Measurements from ENCODE around the gene HINT2. TPM values are rescaled to one million over a fixed set of nuclear protein-coding genes. Genes with fewer than 3 reads are reported as not detected.

HINT2 gene
- total RNA-seq: 10 to 100 TPM; 30.5 to 62.8 (median 42.9) TPM

GRCh38 chr9:35814841-35815543, at the start of gene HINT2:
HINT2 (minus strand) TSS chr9:35815042; CDS start chr9:35814979, 63 bp downstream.
- H3K27ac ChIP-seq: peak within 1 kb of the TSS; percentile 87 to 95
- WGBS, 10 experiments: 0% methylated on average over 3 to 6 of the region's 52 CpGs; no CpG with 5 or more reads in 5 of the 10 experiments
- in situ Hi-C loops (cut with MboI; ENCODE audit: low pct_unique_long_range_greater_than_20kb in 2 of 9, low sequenced_read_pairs in 9 of 9, unreplicated experiment in 9 of 9): no loop called here
- peak; percentile 83 to 90 (median 86) for ATAC-seq (replicated peaks in 6 of 8)
- peak within 1 kb of the TSS; percentile 57 to 94 (median 80) for H3K4me3 ChIP-seq
- peaks cover 13 to 14% of the 10 kb centered on the region in 2 donors for H3K4me1 ChIP-seq (replicated peaks in 1 of 2)

DNA sequence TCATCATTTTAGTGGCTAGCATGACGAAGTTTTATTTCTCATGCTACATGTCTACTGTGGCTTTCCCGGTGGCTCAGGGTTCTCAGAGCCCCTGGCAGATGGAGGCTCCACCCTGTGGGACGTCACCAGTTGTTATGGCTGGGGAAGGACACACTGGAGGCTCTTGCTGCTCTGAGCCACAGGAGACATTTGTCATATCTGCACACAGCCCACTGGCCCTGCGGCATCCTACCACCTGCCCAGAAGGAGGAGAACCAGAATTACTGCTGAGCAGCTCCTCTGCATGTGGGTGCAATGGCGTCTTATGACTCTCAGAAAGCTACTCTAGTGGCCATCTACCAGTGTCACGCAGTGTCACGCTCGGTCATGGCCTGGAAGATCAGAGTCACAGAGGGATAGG, 48.7 kb upstream of the HINT2 start:
- WGBS, 10 experiments: 60 to 100% (median 88%) methylated on average over 1 to 3 of the region's 8 CpGs; no CpG with 5 or more reads in 4 of the 10 experiments
- no peaks in the 10 kb centered on the region for H3K4me1 ChIP-seq (replicated peaks in 1 of 2)
- ATAC-seq (replicated peaks in 6 of 8): peak in 3 of 8 experiments; percentile 11 to 42 (median 24)
- in situ Hi-C loops (cut with MboI; ENCODE audit: low pct_unique_long_range_greater_than_20kb in 2 of 9, low sequenced_read_pairs in 9 of 9, unreplicated experiment in 9 of 9): no loop called here
- no peak overlapping the region for H3K27ac ChIP-seq
- no peak overlapping the region for H3K4me3 ChIP-seq

DNA sequence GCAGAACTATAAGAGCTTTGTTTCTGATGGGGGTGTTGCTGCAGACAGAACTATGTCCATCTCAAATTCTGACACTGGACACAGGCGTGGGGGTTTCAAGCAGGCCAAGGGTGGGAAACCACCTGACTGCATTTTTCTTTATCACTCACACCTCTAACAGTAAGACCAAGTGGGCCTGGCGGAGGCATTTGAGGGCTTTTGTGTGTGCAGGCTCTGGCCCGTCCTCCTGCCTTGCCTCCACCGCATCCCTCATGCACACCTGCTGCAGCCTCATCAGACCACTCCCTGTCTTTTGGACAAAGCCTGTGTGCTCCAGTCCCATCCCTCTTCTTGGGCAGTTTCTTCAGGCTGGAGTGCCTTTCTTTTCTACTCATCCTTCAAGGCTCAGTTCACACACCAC, 47.5 kb upstream of the HINT2 start:
- Histone ChIP-seq H3K4me3 (no peak overlapping the region), H3K27ac (no peak overlapping the region), H3K4me1 (replicated peaks in 1 of 2) (no peaks in the 10 kb centered on the region)
- ATAC-seq (replicated peaks in 6 of 8): no peak
- in situ Hi-C loops (cut with MboI; ENCODE audit: low pct_unique_long_range_greater_than_20kb in 2 of 9, low sequenced_read_pairs in 9 of 9, unreplicated experiment in 9 of 9): no loop called here
- 80 to 100% (median 90%) methylated on average over 1 to 3 of the region's 4 CpGs; no CpG with 5 or more reads in 7 of the 10 experiments for WGBS, 10 experiments

- Histone ChIP-seq H3K4me3 (no peak overlapping the region), H3K4me1 (replicated peaks in 1 of 2) (no peaks in the 10 kb centered on the region), H3K27ac (no peak overlapping the region)
- in situ Hi-C loops (cut with MboI; ENCODE audit: low pct_unique_long_range_greater_than_20kb in 2 of 9, low sequenced_read_pairs in 9 of 9, unreplicated experiment in 9 of 9): no loop called here
- no peak for ATAC-seq (replicated peaks in 6 of 8)
- WGBS, 10 experiments: 41 to 88% (median 77%) methylated on average over 2 to 6 of the region's 12 CpGs; no CpG with 5 or more reads in 3 of the 10 experiments
Observed at GRCh38 chr9:35861161-35861897, 46.5 kb upstream of the HINT2 start.

- 0 to 100% (median 60%) methylated on average over 1 to 3 of the region's 3 CpGs; no CpG with 5 or more reads in 3 of the 10 experiments for WGBS, 10 experiments
- H3K4me1 ChIP-seq (replicated peaks in 1 of 2): no peaks in the 10 kb centered on the region
- in situ Hi-C loops (cut with MboI; ENCODE audit: low pct_unique_long_range_greater_than_20kb in 2 of 9, low sequenced_read_pairs in 9 of 9, unreplicated experiment in 9 of 9): no loop called here
- H3K4me3 ChIP-seq: no peak overlapping the region
- H3K27ac ChIP-seq: no peak overlapping the region
- ATAC-seq (replicated peaks in 6 of 8): peak in 2 of 8 experiments; percentile 49 to 63
Observed at GRCh38 chr9:35859990-35860339, 45.1 kb upstream of the HINT2 start.

DNA sequence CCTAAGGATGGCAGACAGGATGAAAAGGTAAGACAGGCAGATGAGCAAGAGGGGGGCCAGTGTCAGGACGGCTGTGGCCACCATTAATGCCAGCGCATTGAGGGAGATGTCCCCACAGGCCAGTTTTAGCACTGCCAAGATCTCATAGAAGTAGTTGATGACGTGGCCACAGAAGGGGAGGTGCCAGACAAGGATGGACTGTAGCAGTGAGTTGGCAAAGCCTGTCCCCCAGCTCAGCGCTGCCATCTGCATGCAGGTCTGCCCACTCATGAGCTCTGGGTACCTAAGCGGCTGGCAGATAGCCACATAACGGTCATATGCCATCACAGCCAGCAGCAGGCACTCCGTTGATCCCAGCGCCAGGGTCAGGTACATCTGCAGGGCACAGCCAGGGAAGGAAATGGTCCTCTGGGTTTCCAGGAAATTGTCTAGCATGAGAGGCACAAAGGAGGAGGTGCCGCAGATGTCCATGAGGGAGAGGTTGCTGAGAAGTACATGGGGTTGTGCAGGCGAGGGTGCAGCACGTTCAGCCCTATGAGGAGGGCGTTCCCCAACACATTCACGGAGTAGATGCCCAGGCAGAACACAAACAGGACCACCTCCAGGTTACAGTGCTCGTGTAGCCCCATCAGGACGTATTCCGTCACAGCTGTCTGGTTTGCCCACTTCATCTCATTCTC, 44.6 kb upstream of the HINT2 start:
- WGBS, 10 experiments: 30 to 88% (median 77%) methylated on average over 2 to 10 of the region's 16 CpGs; no CpG with 5 or more reads in 3 of the 10 experiments
- in situ Hi-C loops (cut with MboI; ENCODE audit: low pct_unique_long_range_greater_than_20kb in 2 of 9, low sequenced_read_pairs in 9 of 9, unreplicated experiment in 9 of 9): no loop called here
- Histone ChIP-seq H3K27ac (no peak overlapping the region), H3K4me1 (replicated peaks in 1 of 2) (no peaks in the 10 kb centered on the region), H3K4me3 (no peak overlapping the region)
- ATAC-seq (replicated peaks in 6 of 8): peak in 7 of 8 experiments; percentile 32 to 90 (median 71)

DNA sequence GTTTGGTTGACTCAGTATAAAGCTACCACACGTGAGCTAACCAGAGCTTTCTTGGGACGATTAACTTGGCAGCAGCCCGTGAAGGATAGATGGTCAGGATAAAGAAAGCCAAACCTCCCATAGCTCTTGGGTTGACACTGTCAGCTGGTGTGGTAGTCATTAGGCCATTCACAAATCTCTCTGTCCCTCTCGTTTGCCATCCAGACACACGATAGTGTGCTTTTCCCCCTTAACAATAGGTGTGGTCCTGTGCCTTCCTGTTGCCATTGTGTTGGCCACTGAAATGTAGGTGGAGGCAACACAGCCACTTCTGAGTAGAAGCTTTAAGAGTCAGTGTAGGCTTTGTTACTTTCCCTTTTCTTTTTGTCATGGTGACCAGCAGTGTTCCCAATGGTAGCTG, 43.6 kb upstream of the HINT2 start:
- H3K27ac ChIP-seq: no peak overlapping the region
- H3K4me3 ChIP-seq: no peak overlapping the region
- in situ Hi-C loops (cut with MboI; ENCODE audit: low pct_unique_long_range_greater_than_20kb in 2 of 9, low sequenced_read_pairs in 9 of 9, unreplicated experiment in 9 of 9): no loop called here
- no peaks in the 10 kb centered on the region for H3K4me1 ChIP-seq (replicated peaks in 1 of 2)
- 20 to 90% (median 68%) methylated on average over 2 to 5 of the region's 5 CpGs; no CpG with 5 or more reads in 3 of the 10 experiments for WGBS, 10 experiments
- no peak for ATAC-seq (replicated peaks in 6 of 8)

GRCh38 chr9:35856882-35857281, 42.0 kb upstream of the HINT2 start:
- Histone ChIP-seq H3K4me3 (no peak overlapping the region), H3K27ac (no peak overlapping the region), H3K4me1 (replicated peaks in 1 of 2) (no peaks in the 10 kb centered on the region)
- ATAC-seq (replicated peaks in 6 of 8): no peak
- in situ Hi-C loops (cut with MboI; ENCODE audit: low pct_unique_long_range_greater_than_20kb in 2 of 9, low sequenced_read_pairs in 9 of 9, unreplicated experiment in 9 of 9): no loop called here
- 20 to 95% (median 80%) methylated on average over 1 to 4 of the region's 5 CpGs; no CpG with 5 or more reads in 4 of the 10 experiments for WGBS, 10 experiments

DNA sequence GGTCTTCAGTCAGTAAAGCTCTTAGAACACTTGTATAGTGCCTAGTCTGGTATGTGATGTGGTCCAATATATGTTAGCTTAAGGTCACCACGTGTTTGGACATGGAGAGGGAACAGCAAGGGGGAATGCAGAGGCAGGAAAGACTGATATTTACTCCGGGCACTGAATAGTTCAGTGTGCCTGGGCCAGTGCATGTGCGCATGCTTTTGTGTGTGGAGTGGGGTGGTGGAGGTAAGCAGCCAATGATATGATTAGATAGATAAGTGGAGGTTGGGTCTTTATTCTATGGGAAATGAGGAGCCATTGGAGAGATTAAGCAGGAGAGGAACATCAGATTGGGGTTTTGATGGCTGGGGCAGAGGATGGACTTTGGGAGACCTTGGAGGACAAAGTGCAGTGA, 41.4 kb upstream of the HINT2 start:
- no peak for ATAC-seq (replicated peaks in 6 of 8)
- WGBS, 10 experiments: 17 to 83% (median 68%) methylated on average over 1 to 3 of the region's 3 CpGs; no CpG with 5 or more reads in 2 of the 10 experiments
- H3K27ac ChIP-seq: no peak overlapping the region
- in situ Hi-C loops (cut with MboI; ENCODE audit: low pct_unique_long_range_greater_than_20kb in 2 of 9, low sequenced_read_pairs in 9 of 9, unreplicated experiment in 9 of 9): no loop called here
- H3K4me1 ChIP-seq (replicated peaks in 1 of 2): no peaks in the 10 kb centered on the region
- no peak overlapping the region for H3K4me3 ChIP-seq

GRCh38 chr9:35854091-35854762, 39.4 kb upstream of the HINT2 start:
- in situ Hi-C loops (cut with MboI; ENCODE audit: low pct_unique_long_range_greater_than_20kb in 2 of 9, low sequenced_read_pairs in 9 of 9, unreplicated experiment in 9 of 9): no loop called here
- no peak overlapping the region for H3K27ac ChIP-seq
- ATAC-seq (replicated peaks in 6 of 8): peak in 4 of 8 experiments; percentile 30 to 77 (median 71)
- WGBS, 10 experiments: 20 to 70% (median 47%) methylated on average over 1 to 2 of the region's 7 CpGs; no CpG with 5 or more reads in 6 of the 10 experiments
- no peak overlapping the region for H3K4me3 ChIP-seq
- H3K4me1 ChIP-seq (replicated peaks in 1 of 2): no peaks in the 10 kb centered on the region

GRCh38 chr9:35852876-35853865, 38.3 kb upstream of the HINT2 start:
- H3K4me1 ChIP-seq (replicated peaks in 1 of 2): no peaks in the 10 kb centered on the region
- H3K27ac ChIP-seq: no peak overlapping the region
- 33 to 100% (median 88%) methylated on average over 1 to 9 of the region's 25 CpGs; no CpG with 5 or more reads in 3 of the 10 experiments for WGBS, 10 experiments
- in situ Hi-C loops (cut with MboI; ENCODE audit: low pct_unique_long_range_greater_than_20kb in 2 of 9, low sequenced_read_pairs in 9 of 9, unreplicated experiment in 9 of 9): no loop called here
- H3K4me3 ChIP-seq: no peak overlapping the region
- no peak for ATAC-seq (replicated peaks in 6 of 8)

Measured in motor neuron (in vitro differentiated cells).